ENCODE results near the gene PRR12. TPM values are rescaled to one million over a fixed set of nuclear protein-coding genes. Genes with fewer than 3 reads are reported as not detected.
A peak's percentile ranks its signal among the peaks of the same experiment; 100 is the strongest.

The PRR12 gene, protein sequence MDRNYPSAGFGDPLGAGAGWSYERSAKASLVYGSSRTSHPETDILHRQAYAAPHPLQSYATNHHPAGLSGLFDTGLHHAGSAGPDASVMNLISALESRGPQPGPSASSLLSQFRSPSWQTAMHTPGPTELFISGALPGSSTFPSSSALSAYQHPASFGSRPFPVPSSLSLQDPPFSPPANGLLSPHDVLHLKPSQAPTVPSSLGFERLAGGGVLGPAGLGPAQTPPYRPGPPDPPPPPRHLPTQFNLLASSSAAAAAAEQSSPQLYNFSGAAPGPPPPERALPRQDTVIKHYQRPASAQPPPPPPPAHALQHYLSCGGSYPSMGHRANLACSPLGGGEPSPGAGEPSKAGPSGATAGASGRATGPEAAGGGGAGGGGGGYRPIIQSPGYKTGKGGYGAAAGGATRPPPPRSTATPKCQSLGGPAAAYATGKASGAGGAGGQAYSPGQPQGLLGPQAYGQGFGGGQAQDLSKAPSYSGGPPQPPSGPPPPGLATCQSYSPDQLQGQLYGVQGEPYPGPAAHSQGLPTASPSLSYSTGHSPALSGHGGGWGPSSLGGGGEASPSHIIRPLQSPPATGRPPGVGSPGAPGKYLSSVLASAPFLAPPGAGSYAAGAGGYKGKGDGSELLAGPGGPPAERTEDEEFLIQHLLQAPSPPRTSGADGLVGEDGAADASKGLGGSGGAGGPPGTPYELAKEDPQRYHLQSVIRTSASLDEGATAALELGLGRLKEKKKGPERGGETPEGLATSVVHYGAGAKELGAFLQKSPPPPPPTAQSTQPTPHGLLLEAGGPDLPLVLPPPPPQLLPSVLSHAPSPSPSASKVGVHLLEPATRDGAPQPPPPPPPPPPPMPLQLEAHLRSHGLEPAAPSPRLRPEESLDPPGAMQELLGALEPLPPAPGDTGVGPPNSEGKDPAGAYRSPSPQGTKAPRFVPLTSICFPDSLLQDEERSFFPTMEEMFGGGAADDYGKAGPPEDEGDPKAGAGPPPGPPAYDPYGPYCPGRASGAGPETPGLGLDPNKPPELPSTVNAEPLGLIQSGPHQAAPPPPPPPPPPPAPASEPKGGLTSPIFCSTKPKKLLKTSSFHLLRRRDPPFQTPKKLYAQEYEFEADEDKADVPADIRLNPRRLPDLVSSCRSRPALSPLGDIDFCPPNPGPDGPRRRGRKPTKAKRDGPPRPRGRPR (N-terminal part only)
- total RNA-seq (1 to 10 TPM; 2.8 TPM), polyA plus RNA-seq (1 to 10 TPM in 1 of 2 donors, under 1 TPM in 1; 0.86 to 3.5 TPM)

DNA sequence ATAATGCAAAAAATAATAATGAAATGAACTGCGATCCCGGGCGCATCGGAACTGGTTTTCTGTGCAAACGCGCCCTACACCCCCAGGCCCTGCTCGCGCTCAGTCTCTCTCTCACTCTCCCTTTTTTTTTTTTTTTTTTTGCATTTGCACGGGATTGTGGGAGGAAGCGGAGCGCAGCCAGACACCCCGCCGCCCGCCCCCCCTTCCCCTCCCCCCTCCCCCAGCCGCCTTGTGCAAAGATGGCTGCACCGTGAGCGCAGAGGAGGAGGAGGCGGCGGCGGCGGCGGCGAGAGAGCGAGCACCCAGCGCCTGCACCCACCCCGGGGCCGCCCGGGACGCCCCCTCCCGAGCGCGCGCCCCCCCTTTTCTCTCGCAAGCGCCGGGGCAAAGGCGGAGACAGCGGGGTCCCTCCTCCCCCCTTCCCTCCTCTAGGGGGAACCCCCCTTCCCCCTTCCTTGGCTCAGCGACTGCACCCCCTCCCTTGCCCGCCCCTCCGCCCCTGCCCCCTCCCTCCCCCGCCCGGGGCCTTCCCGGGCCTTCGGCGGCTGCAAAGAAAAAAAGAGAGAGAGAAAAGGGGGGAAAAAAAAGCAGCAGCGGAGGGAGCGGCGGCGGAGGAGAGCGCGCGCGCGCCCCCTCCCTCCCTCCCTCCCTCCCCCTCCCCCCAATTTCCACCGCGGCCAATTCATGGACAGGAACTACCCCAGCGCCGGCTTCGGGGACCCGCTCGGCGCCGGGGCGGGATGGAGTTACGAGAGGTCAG lies at the start of gene PRR12:
PRR12 (plus strand) TSS at position 212 of the 760 bp plus-strand sequence; CDS start at position 685, 473 bp downstream.
- H3K36me3 ChIP-seq (ENCODE audit: control insufficient read depth in 4 of 4, insufficient read depth in 3 of 4, low read depth in 1 of 4, low read length in 3 of 4) = peaks cover 0 to 10% (median 3%) of the 10 kb centered on the region in 4 donors
- H3K27me3 ChIP-seq (ENCODE audit: control insufficient read depth in 4 of 4, insufficient read depth in 4 of 4, low read length in 3 of 4) = no peaks in the 10 kb centered on the region
- no peaks in the 10 kb centered on the region for H3K9me3 ChIP-seq (ENCODE audit: control insufficient read depth in 4 of 4, low read length in 3 of 4)
- H3K27ac ChIP-seq (ENCODE audit: low read depth in 1 of 2, low read length in 2 of 2) = peak within 1 kb of the TSS; percentile 89 to 93
- TF ChIP-seq YY1 (IDR thresholded peaks at IDR 0.05) (peak; percentile 10), SP1 (IDR thresholded peaks at IDR 0.05) (no peak), NR2F2 (IDR thresholded peaks at IDR 0.05) (no peak)
- peak; percentile 66 for DNase-seq (ENCODE audit: low spot score)
- H3K4me1 ChIP-seq (ENCODE audit: control insufficient read depth in 4 of 4, insufficient read depth in 4 of 4, low read length in 3 of 4) = peaks cover 0 to 21% (median 15%) of the 10 kb centered on the region in 4 donors
- under 1% methylated on average over 66 of the region's 66 CpGs for WGBS
- H3K9ac ChIP-seq (ENCODE audit: low read depth in 1 of 2, low read length in 2 of 2) = peak within 1 kb of the TSS; percentile 49 to 75
- H3K4me3 ChIP-seq (ENCODE audit: low read depth in 1 of 3, low read length in 3 of 3) = peak within 1 kb of the TSS; percentile 87 to 95 (median 95)

DNA sequence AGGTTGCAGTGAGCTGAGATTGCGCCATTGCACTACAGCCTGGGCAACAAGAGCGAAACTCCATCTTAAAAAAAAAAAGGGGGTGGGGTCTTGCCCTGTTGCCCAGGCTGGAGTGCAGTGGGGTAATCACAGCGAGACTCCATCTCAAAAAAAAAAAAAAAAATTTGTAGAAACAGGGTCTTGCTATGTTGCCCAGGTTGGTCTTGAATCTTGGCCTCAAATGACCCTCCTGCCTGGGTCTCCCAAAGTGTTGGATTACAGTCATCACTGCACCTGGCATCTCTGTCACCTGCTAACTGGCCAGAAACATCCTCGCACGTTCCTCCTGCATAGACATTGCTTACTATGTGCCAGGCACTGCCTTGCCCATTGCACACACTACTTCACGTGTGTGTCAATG lies 49.1 kb upstream of the PRR12 start:
- Histone ChIP-seq H3K9ac (ENCODE audit: low read depth in 1 of 2, low read length in 2 of 2) (no peak overlapping the region), H3K36me3 (ENCODE audit: control insufficient read depth in 4 of 4, insufficient read depth in 3 of 4, low read depth in 1 of 4, low read length in 3 of 4) (peaks cover 18 to 34% (median 20%) of the 10 kb centered on the region in 4 donors), H3K4me3 (ENCODE audit: low read depth in 1 of 3, low read length in 3 of 3) (no peak overlapping the region), H3K9me3 (ENCODE audit: control insufficient read depth in 4 of 4, low read length in 3 of 4) (no peaks in the 10 kb centered on the region), H3K4me1 (ENCODE audit: control insufficient read depth in 4 of 4, insufficient read depth in 4 of 4, low read length in 3 of 4) (no peaks in the 10 kb centered on the region), H3K27ac (ENCODE audit: low read depth in 1 of 2, low read length in 2 of 2) (no peak overlapping the region), H3K27me3 (ENCODE audit: control insufficient read depth in 4 of 4, insufficient read depth in 4 of 4, low read length in 3 of 4) (no peaks in the 10 kb centered on the region)
- no peak for DNase-seq (ENCODE audit: low spot score)
- TF ChIP-seq, protein P1, sequence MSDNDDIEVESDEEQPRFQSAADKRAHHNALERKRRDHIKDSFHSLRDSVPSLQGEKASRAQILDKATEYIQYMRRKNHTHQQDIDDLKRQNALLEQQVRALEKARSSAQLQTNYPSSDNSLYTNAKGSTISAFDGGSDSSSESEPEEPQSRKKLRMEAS (IDR thresholded peaks at IDR 0.05) = no peak
- TF ChIP-seq ZBTB33 (IDR thresholded peaks at IDR 0.05) (no peak), SP1 (IDR thresholded peaks at IDR 0.05) (no peak), HNF4A (conservative IDR thresholded peaks at IDR 0.05) (no peak), TAF1 (conservative IDR thresholded peaks at IDR 0.05) (no peak), GABPA (IDR thresholded peaks at IDR 0.05 in 1 of 2, conservative IDR thresholded peaks at IDR 0.05 in 1 of 2) (no peak), RAD21 (IDR thresholded peaks at IDR 0.05) (no peak), HNF4G (IDR thresholded peaks at IDR 0.05) (no peak)
- 93% methylated on average over 6 of the region's 6 CpGs for WGBS

GRCh38 chr19:49542446-49542845 lies 48.5 kb upstream of the PRR12 start:
- no peak overlapping the region for H3K27ac ChIP-seq (ENCODE audit: low read depth in 1 of 2, low read length in 2 of 2)
- no peaks in the 10 kb centered on the region for H3K27me3 ChIP-seq (ENCODE audit: control insufficient read depth in 4 of 4, insufficient read depth in 4 of 4, low read length in 3 of 4)
- peaks cover 16 to 30% (median 18%) of the 10 kb centered on the region in 4 donors for H3K36me3 ChIP-seq (ENCODE audit: control insufficient read depth in 4 of 4, insufficient read depth in 3 of 4, low read depth in 1 of 4, low read length in 3 of 4)
- no peaks in the 10 kb centered on the region for H3K4me1 ChIP-seq (ENCODE audit: control insufficient read depth in 4 of 4, insufficient read depth in 4 of 4, low read length in 3 of 4)
- 89% methylated on average over 16 of the region's 16 CpGs for WGBS
- H3K9me3 ChIP-seq (ENCODE audit: control insufficient read depth in 4 of 4, low read length in 3 of 4) = no peaks in the 10 kb centered on the region
- H3K9ac ChIP-seq (ENCODE audit: low read depth in 1 of 2, low read length in 2 of 2) = no peak overlapping the region
- H3K4me3 ChIP-seq (ENCODE audit: low read depth in 1 of 3, low read length in 3 of 3) = no peak overlapping the region
- DNase-seq (ENCODE audit: low spot score) = no peak
- TF ChIP-seq, protein P1 (IDR thresholded peaks at IDR 0.05) = no peak
- TF ChIP-seq FOXA2 (IDR thresholded peaks at IDR 0.05) (no peak), EGR1 (IDR thresholded peaks at IDR 0.05; ENCODE audit: low read depth in 2 of 2) (no peak), JUND (IDR thresholded peaks at IDR 0.05) (no peak), TAF1 (conservative IDR thresholded peaks at IDR 0.05) (no peak), SP1 (IDR thresholded peaks at IDR 0.05) (no peak), ZBTB33 (IDR thresholded peaks at IDR 0.05) (no peak), NR2F2 (IDR thresholded peaks at IDR 0.05) (no peak), RXRA (IDR thresholded peaks at IDR 0.05) (no peak), HNF4A (conservative IDR thresholded peaks at IDR 0.05) (no peak), GABPA (IDR thresholded peaks at IDR 0.05 in 1 of 2, conservative IDR thresholded peaks at IDR 0.05 in 1 of 2) (no peak), FOXA1 (IDR thresholded peaks at IDR 0.05) (no peak), HNF4G (IDR thresholded peaks at IDR 0.05) (no peak)

All from liver (tissue), 9 donors.